Measurements from ENCODE around the gene PPP3R1.
A peak's percentile ranks its signal among the peaks of the same experiment; 100 is the strongest.
"Not testable (repeated sequence)": the region's sequence is repeated elsewhere in the genome, so short reads cannot be mapped to it uniquely, and the experiment has no call there.

The PPP3R1 gene

GRCh38 chr2:68189991-68190784 lies 62.1 kb downstream of the PPP3R1 start:
- DNase-seq = no peak

DNA sequence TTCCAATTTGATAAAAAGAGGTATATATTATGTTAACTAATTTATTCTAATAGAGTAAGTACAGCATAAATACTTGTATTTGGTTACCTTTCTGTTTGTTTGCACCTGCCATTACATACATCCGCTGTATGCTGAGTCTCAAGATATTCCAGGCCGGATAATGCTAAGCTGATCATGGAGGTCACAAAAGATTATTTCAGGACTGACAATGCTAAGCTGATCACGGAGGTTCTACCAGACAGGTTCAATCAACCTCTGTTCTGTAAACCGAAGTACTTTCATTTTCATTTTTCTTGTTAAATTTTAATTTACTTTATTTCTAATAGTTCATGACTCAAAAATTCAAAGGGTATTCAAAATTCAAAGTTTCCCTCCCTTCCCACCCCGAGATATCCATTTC lies 63.5 kb downstream of the PPP3R1 start:
- DNase-seq = no peak

DNA sequence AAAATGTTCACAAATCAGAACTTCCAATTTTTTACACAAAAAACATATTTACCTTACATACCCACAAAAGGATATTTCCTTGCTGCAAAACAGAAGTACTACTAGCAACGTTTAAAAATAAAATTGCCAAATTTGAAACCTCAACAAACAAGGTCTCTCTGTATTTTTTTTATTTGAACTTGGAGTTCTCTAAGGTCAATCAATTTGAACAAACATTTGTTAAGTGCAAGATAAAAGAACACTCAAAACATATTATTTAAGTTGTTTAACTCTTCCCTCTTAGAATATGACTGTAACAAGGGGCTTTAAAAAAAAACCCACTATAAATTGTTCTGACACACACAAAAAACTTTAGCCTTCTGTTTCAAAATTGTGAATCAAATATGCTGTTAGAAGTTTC lies 65.0 kb downstream of the PPP3R1 start:
- DNase-seq = no peak

DNA sequence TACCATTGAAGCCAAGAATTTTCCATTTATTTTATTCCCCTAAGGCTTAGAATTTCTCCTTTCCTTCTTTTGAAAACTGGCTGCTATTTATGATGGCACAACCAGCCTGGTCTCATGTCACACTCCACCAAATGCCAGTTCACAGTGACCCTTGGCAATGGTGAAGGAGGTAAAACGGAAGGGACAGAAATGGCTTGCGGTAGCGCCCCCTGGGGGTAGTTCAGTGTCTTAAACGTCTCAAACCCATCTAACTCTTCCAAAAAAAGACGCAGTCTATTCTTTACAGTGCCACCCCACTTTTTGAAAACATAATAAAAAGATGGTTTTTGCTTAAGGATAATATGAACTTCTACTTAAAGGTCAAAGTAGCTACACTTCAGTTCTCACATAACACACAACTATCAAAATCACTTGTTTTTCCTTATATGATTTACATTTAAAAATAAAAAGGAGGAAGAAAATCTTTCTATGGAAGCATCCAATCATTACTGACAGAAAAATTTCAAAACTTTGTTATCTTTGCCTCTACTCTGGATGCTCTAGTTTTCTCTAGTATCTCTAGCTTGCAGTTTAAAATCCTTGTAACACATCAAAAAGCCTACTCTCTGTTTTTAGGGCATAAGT lies 66.7 kb downstream of the PPP3R1 start:
- DNase-seq = peak in 1 of 56 donors; percentile 3

DNA sequence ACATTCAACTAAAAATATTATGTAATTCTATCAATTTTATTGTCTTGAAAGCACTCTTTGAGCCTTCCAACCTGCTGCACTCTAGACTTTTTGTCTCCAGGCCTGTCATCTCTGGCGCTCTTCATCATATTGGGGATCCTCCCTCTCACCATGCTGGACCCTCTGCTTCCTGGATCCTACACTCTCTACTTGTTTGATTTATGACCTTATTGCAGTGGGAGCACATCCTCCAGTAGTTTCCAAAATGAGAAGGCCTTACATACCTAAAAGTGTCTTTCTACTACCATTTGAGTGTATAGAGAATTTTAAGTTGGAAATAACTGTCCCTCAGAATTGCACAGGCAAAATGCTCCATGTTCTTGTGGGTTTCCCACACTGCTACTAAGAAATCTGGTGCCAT lies 69.4 kb downstream of the PPP3R1 start:
- DNase-seq = no peak

- no peak for DNase-seq
These were observed 73.2 kb downstream of the PPP3R1 start for GRCh38 chr2:68178954-68179627.

DNA sequence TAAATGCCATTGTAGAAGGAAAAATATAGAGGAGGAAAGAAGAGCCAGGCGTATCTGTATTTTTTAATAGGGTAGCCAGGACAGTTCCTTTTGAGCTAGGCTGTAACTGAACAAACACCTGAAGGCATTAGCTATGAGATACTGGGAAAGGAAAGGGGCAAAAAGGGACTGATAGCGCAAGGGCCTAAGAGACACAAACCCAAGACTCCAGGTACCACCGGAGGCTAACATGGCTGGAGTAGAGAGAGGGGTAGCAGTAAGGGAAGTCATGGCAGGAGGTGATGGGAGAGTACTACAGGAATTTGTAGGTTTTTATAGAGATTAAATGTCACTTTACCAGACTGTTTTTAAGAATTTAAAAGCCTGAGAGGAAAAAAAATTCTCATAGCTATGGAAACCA lies 73.9 kb downstream of the PPP3R1 start:
- DNase-seq = no peak

DNA sequence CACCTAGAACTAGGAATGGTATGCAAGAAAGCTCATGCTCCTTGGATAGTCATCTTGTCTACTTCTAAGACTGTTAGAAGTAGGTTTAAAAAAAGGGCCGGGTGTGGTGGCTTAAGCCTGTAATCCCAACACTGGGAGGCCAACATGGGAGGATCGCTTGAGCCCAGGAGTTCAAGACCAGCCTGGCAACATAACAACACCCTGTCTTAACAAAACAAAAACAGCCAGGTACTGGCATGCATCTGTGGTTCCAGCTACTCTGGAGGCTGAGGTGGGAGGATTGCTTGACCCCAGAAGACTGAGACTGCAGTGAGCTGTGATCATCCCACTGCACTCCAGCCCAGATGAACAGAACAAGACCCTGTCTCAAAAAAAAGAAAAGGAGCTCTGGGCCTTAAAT lies 74.8 kb downstream of the PPP3R1 start:
- DNase-seq = no peak

DNA sequence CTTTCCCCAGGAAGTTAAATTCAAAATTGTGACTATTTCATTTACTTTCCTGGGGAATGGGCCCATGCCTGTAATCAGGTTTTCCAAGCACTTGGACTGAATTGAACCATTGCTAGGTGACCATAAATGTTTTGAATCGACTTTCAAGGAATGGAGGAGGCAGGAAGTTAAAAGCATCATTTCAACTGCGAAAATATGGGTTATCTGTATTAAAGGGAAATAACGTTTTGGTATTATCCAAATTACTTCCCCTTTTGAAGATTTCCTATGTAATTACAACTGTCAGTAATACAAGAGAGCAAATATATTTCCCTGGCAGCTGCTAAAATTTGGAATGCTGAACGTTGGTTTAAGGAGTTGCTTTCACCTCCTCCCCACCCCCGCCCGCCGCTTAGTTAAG lies 75.7 kb downstream of the PPP3R1 start:
- DNase-seq = no peak

GRCh38 chr2:68175210-68175609 lies 77.1 kb downstream of the PPP3R1 start:
- not testable (repeated sequence) for DNase-seq

DNA sequence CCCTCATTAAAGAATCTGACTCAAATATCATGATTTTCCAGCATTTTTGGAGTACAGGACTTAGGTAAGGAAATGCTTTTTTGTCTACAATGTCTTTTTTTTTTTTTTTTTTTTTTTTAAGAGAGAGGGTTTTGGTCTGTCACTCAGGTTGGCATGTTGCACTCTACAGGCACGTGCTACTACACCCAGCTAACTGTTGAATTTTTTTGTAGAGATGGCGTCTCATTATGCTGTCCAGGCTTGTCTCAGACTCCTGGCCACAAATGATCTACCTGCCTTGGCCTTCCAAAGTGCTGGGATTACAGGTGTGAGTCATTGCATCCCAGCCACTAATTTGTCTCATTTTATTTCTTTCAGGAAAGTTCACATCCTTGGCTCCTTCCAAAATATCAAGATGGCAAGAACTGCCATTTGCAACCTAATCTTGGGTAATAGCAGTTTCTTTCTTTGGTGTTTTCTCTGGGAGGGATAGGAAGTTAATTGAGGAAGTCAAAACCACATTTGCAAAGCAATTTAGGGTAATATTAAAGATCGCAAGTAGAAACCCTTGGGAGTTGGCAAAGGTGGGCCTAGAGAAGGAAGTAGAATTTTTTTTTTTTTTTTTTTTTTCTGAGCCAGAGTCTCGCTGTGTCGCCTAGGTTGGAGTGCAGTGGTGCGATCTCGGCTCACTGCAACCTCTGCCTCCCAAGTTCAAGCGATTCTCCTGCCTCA lies 79.2 kb downstream of the PPP3R1 start:
- DNase-seq = no peak

DNA sequence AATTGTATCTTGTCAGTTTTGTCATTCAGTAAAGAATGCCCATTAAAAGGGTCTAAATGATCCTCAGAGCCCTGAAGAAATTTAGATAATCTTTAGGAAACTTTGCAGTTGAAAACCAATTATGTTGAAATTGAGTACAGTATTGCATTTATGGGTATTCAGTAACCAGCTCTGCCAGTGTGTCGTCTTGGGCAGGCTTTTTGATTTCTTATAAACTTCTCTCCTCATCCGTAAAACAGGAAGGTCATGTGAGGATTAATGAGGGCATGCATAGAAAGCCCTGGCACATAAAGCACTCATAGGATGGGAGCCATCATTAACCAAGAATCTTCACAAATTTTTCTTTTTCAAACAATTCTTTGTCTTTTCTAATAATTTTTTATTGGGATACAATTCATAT lies 79.8 kb downstream of the PPP3R1 start:
- no peak for DNase-seq

- no peak for DNase-seq
These were observed 80.6 kb downstream of the PPP3R1 start for GRCh38 chr2:68171684-68172083.

DNA sequence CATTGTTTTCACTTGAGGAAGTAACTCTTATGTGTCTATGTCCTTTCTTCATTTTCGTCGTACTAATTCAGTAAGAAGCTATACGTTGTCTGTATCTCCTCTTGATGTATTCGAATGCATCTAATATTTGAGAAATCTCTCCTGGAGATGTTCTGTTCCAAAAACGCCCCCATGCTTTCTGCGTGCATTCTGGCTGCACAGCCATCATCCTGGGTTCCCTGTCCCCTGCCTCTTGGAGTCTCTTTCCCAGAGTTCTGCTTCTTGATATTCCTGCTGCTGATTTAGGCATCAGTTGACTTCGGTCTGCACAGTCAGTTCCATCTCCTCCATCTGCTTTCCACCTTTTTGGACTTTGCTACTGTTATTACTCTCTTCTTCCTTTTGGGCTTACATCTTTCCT lies 81.2 kb downstream of the PPP3R1 start:
- DNase-seq = no peak

DNA sequence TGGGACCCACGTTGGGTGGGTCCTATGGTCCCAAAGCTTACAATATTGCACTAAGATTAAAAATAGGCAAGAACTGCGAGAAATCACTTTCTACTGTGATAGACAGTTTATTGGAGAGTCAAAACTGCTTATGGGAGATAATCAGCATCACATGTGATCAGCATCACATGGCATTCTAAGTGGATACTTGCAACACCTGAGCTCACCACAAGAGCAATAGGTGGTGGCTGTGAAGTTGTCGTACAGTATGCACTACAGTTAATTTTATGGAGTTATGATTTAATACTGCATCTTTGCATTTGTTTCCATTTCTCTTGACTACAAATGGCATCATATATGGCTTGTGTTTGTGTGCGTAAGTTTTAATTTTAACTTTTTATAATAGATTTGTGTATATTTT lies 83.0 kb downstream of the PPP3R1 start:
- no peak for DNase-seq

- no peak for DNase-seq
These were observed 85.1 kb downstream of the PPP3R1 start for GRCh38 chr2:68167186-68167585.

GRCh38 chr2:68163641-68164040 lies 88.7 kb downstream of the PPP3R1 start:
- DNase-seq = no peak

DNA sequence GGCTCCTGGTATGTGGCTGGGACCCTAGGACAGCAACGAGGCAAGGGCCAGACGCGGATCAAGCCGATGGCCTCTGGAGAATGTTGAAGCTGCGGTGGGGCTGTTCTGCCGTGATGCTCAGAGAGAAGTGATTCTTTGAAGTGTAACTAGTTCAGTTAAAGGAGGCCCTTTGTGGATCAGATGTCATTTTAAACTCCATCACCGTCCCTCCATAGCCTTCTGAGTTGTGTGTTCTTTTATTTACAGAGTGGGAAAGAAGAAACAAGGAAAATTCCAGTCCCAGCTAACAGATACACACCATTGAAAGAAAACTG lies 94.2 kb downstream of the PPP3R1 start:
- DNase-seq = no peak

DNA sequence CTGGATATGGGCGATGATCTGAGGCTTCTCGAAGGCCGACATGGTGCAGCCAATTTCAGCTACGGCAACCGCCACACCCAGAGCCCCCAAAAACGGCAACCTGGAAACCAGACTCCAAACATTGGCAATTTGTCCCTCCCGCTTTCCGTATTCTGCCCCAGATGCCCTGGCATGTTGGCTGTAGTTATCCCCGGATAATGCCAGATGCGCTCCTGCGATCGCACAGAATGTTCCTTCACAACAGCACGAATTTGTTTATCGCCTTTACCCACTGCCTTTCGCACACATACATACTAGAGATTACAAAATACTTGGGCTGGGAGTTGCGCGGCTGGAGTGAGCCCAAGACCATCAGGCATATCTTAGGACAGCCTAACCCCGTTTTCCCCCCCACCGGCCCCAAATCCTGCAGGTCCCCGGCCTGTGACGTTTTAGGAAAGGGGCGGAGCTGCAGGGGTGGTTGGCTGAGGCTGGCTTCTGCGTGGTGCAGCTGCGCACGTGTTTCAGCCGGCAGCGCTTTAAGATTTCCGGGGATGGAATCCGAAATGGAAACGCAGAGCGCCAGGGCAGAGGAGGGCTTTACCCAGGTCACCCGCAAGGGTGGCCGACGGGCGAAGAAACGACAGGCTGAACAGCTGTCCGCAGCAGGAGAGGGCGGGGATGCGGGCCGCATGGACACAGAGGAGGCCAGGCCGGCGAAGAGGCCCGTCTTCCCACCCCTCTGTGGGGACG lies 94.8 kb downstream of the PPP3R1 start, which contains the start of gene PNO1:
TSS of gene PNO1 (plus strand) at position 487 of the 732 bp plus-strand sequence. CDS start at position 534, 47 bp downstream.
- peak; percentile 67 to 99 (median 92) for DNase-seq

DNA sequence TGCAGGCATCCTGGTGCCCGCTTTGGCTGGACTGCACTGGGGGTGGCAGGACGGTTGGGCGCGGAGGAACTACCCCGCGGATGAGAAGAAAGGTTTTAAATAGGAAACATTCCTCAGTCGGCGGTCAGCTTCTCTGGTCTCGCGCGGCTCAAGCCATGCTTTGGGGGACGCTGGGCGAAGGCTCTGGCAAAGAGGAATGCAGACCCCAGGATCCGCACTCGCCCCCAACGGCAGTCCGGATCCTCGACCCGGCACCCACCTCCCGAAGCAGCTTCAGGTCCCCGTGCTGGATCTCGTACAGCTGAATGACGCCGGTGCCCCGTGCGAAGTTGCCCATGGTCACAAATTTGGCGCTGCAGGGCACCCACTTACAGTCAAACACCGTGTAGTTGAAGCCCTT lies 95.3 kb downstream of the PPP3R1 start:
- peak in 12 of 56 donors; percentile 30 to 81 (median 54) for DNase-seq

GRCh38 chr2:68156419-68156818 lies 95.9 kb downstream of the PPP3R1 start:
- DNase-seq = no peak

Measured in amygdala (tissue), 56 donors.